ENCODE data around the gene BEST2. TPM values are rescaled to one million over a fixed set of nuclear protein-coding genes. Genes with fewer than 3 reads are reported as not detected.
"Not testable (repeated sequence)": the region's sequence is repeated elsewhere in the genome, so short reads cannot be mapped to it uniquely, and the experiment has no call there.

The BEST2 gene
- total RNA-seq, 1 donor from 2014 or later, result 1.2 TPM

DNA sequence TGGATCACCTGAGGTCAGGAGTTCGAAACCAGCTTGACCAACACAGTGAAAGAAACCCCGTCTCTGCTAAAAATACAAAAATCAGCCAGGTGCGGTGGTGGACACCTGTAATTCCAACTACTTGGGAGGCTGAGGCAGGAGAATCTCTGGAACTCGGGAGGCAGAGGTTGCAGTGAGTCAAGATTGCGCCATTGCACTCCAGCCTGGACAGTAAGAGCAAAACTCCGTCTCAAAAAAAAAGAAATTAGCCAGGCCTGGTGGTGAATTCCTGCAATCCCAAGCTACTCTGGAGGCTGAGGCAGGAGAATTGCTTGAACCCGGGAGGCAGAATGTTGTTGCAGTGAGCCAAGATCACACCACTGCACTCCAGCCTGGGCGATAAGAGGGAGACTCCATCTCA, 43.0 kb upstream of the BEST2 start:
- H3K4me1 ChIP-seq, result peaks cover 4% of the 10 kb centered on the region
- H3K9me3 ChIP-seq, result no peaks in the 10 kb centered on the region
- intact Hi-C loops (cut with DNase I), result no loop called here
- H3K27me3 ChIP-seq, result no peaks in the 10 kb centered on the region
- H3K4me3 ChIP-seq, result no peak overlapping the region
- no peak for TF ChIP-seq POLR2AphosphoS5 (IDR thresholded peaks at IDR 0.05; ENCODE audit: insufficient read depth in 1 of 2, low read depth in 1 of 2)
- no peak for TF ChIP-seq POLR2A (IDR thresholded peaks at IDR 0.05)
- TF ChIP-seq, protein P1, sequence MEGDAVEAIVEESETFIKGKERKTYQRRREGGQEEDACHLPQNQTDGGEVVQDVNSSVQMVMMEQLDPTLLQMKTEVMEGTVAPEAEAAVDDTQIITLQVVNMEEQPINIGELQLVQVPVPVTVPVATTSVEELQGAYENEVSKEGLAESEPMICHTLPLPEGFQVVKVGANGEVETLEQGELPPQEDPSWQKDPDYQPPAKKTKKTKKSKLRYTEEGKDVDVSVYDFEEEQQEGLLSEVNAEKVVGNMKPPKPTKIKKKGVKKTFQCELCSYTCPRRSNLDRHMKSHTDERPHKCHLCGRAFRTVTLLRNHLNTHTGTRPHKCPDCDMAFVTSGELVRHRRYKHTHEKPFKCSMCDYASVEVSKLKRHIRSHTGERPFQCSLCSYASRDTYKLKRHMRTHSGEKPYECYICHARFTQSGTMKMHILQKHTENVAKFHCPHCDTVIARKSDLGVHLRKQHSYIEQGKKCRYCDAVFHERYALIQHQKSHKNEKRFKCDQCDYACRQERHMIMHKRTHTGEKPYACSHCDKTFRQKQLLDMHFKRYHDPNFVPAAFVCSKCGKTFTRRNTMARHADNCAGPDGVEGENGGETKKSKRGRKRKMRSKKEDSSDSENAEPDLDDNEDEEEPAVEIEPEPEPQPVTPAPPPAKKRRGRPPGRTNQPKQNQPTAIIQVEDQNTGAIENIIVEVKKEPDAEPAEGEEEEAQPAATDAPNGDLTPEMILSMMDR (IDR thresholded peaks at IDR 0.05), result no peak
- DNase-seq (ENCODE audit: extremely low spot score in 2 of 2), result no peak
- H3K27ac ChIP-seq, result no peak overlapping the region
- H3K36me3 ChIP-seq, result peaks cover 2 to 86% of the 10 kb centered on the region in 2 donors

DNA sequence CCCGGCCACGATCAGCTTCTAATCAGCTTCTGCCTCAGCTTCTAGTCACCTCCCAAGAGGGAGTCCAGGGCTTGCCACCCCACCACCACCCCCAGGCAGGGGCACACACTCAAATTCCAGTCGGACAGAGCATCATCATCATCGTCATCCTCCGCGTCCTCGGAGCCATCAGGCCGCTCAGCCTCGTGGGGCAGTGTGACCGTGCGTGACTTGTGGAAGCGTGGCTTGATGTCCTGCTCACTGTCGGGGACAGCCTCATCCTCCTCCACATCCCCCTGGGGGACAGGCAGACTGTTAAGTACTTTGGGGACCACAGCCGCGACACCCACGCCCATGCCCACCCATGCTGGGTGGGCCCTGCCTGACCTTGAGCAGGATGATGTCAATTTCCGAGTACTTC, 40.4 kb upstream of the BEST2 start:
- no peak for DNase-seq (ENCODE audit: extremely low spot score in 2 of 2)
- intact Hi-C loops (cut with DNase I), result no loop called here
- Histone ChIP-seq H3K4me1 (peaks cover 4% of the 10 kb centered on the region), H3K9me3 (no peaks in the 10 kb centered on the region), H3K27ac (no peak overlapping the region), H3K36me3 (peaks cover 0 to 84% of the 10 kb centered on the region in 2 donors), H3K4me3 (no peak overlapping the region), H3K27me3 (no peaks in the 10 kb centered on the region)
- TF ChIP-seq, protein P1 (IDR thresholded peaks at IDR 0.05), result no peak
- TF ChIP-seq POLR2AphosphoS5 (IDR thresholded peaks at IDR 0.05; ENCODE audit: insufficient read depth in 1 of 2, low read depth in 1 of 2), result no peak
- no peak for TF ChIP-seq POLR2A (IDR thresholded peaks at IDR 0.05)

DNA sequence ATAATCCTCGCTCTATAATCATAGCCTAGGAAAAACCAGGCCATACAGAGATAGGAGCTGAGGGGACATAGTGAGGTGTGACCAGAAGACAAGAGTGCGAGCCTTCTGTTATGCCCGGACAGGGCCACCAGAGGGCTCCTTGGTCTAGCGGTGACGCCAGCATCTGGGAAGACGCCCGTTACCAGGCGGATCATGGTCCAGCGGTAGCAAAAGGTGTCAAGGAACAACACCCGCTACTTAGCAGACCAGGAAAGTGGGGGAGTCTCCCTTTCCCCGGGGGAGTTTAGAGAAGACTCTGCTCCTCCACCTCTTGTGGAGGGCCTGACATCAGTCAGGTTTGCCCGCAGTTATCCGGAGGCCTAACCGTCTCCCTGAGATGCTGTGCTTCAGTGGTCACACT, 39.5 kb upstream of the BEST2 start:
- H3K36me3 ChIP-seq, result peaks cover 0 to 81% of the 10 kb centered on the region in 2 donors
- H3K27ac ChIP-seq; H3K9me3 ChIP-seq; intact Hi-C loops (cut with DNase I); DNase-seq (ENCODE audit: extremely low spot score in 2 of 2); H3K27me3 ChIP-seq; H3K4me1 ChIP-seq; H3K4me3 ChIP-seq: not testable (repeated sequence)
- TF ChIP-seq, protein P1 (IDR thresholded peaks at IDR 0.05), result peak in 1 of 3 experiments; percentile 32

DNA sequence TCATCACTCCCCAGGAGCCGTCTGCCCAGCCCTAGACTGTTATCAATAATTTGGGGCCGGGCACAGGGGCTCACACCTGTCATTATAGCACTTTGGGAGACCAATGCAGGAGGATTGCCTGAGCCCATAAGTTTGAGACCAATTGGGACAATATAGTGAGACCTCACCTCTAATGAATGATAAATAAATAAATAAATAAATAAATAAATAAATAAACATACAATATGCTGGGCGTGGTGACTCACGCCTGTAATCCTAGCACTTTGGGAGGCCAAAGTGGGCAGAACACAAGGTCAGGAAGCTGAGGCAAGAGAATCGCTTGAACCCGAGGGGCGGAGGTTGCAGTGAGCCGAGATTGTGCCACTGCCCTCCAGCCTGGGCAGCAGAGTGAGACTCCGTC, 38.3 kb upstream of the BEST2 start:
- H3K27ac ChIP-seq; H3K4me1 ChIP-seq; H3K4me3 ChIP-seq; DNase-seq (ENCODE audit: extremely low spot score in 2 of 2); H3K27me3 ChIP-seq; intact Hi-C loops (cut with DNase I); H3K9me3 ChIP-seq: not testable (repeated sequence)
- peaks cover 0 to 82% of the 10 kb centered on the region in 2 donors for H3K36me3 ChIP-seq

DNA sequence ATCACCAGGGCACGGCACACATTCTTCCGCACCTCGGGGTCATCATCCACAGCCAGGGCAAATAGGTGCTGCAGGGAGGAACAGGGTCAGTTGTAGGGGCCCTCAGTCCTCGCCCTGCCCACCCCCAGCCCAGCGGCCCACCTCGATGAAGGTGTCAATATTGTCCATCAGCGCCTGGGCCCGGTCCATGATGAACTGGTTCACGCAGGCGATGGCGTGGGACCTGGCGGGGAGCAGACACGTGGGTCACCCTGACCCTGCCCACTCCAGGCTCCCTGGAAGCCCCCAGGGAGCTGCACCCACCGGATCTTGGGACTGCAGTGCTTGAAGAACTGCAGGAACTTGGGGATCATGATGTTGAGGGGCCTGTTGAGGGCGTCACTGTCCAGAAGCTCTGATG, 36.5 kb upstream of the BEST2 start:
- Histone ChIP-seq H3K9me3 (no peaks in the 10 kb centered on the region), H3K36me3 (peaks cover 0 to 74% of the 10 kb centered on the region in 2 donors), H3K27me3 (no peaks in the 10 kb centered on the region), H3K4me3 (no peak overlapping the region), H3K27ac (no peak overlapping the region), H3K4me1 (peaks cover 19% of the 10 kb centered on the region)
- intact Hi-C loops (cut with DNase I), result no loop called here
- no peak for TF ChIP-seq POLR2AphosphoS5 (IDR thresholded peaks at IDR 0.05; ENCODE audit: insufficient read depth in 1 of 2, low read depth in 1 of 2)
- TF ChIP-seq, protein P1 (IDR thresholded peaks at IDR 0.05), result no peak
- no peak for TF ChIP-seq POLR2A (IDR thresholded peaks at IDR 0.05)
- DNase-seq (ENCODE audit: extremely low spot score in 2 of 2), result no peak

DNA sequence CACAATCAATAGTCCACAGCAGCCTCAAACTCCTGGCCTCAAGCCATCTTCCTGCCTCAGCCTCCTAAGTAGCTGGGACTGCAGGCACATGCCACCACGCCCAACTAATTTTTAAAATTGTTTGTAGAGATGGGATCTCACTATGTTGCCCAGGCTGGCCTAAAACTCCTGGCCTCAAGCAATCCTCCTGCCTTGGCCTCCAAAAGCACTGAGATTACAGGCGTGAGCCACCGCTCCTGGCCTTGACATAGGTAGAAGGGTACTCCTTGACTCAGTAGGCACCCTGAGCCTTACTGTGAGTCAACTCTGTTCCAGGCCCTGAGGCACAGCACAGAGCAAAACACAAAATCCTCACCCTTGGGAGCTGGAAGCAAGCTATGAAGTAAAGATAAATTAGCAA, 35.7 kb upstream of the BEST2 start:
- H3K4me1 ChIP-seq, result peaks cover 27% of the 10 kb centered on the region
- intact Hi-C loops (cut with DNase I), result no loop called here
- peaks cover 0 to 65% of the 10 kb centered on the region in 2 donors for H3K36me3 ChIP-seq
- no peak for DNase-seq (ENCODE audit: extremely low spot score in 2 of 2)
- H3K27me3 ChIP-seq, result no peaks in the 10 kb centered on the region
- no peak overlapping the region for H3K4me3 ChIP-seq
- no peak overlapping the region for H3K27ac ChIP-seq
- no peaks in the 10 kb centered on the region for H3K9me3 ChIP-seq
- TF ChIP-seq POLR2A (IDR thresholded peaks at IDR 0.05) (no peak), POLR2AphosphoS5 (IDR thresholded peaks at IDR 0.05; ENCODE audit: insufficient read depth in 1 of 2, low read depth in 1 of 2) (no peak)
- TF ChIP-seq, protein P1 (IDR thresholded peaks at IDR 0.05), result no peak
